SK-N-SH (cell line): ENCODE data around the gene FGG.

Experiments used
- CTCF ChIP-seq: fragments of 200-600 bp; sonication (generic); IDR thresholded peaks from 2 replicates; pipeline ENCODE4 v1.6.1; 2017; ENCODE audit warnings: antibody characterized with exemption, mild to moderate bottlenecking, moderate library complexity
- ELF1 ChIP-seq: IDR thresholded peaks from 2 replicates; pipeline ENCODE4 v1.4.0; 2012
- EP300 ChIP-seq, 2 experiments: IDR thresholded peaks; 2 replicates each; pipeline versions ENCODE4 v1.4.0 to v1.6.1; 2012; ENCODE audit warnings: borderline replicate concordance in 1 of 2, low read depth in 1 of 2, low read length in 1 of 2
- EZH2phosphoT487 ChIP-seq: fragments of 200-600 bp; sonication (generic); IDR thresholded peaks from 2 replicates; pipeline ENCODE4 v1.6.1; 2017; ENCODE audit warnings: low read depth, mixed run types, mild to moderate bottlenecking, antibody characterized with exemption, moderate library complexity, borderline replicate concordance
- JUND ChIP-seq: IDR thresholded peaks from 2 replicates; pipeline ENCODE4 v1.4.0; 2012
- MAX ChIP-seq: IDR thresholded peaks from 2 replicates; pipeline ENCODE4 v1.4.0; 2012; ENCODE audit warnings: low read depth
- MEF2A ChIP-seq: IDR thresholded peaks from 2 replicates; pipeline ENCODE4 v1.4.0; 2012; ENCODE audit warnings: low read depth, borderline replicate concordance
- NFIC ChIP-seq: IDR thresholded peaks from 2 replicates; pipeline ENCODE4 v1.4.0; 2012; ENCODE audit warnings: borderline replicate concordance
- RAD21 ChIP-seq: IDR thresholded peaks from 2 replicates; pipeline ENCODE4 v1.6.1; 2012; ENCODE audit warnings: mild to moderate bottlenecking, low read length
- REST ChIP-seq: IDR thresholded peaks from 2 replicates; pipeline ENCODE4 v1.6.1; 2012; ENCODE audit warnings: mild to moderate bottlenecking, low read depth, low read length, moderate library complexity
- RFX5 ChIP-seq: IDR thresholded peaks from 2 replicates; pipeline ENCODE4 v1.6.1; 2012; ENCODE audit warnings: mild to moderate bottlenecking, improper control_type of control experiment, low read length
- SIN3A ChIP-seq: IDR thresholded peaks from 2 replicates; pipeline ENCODE4 v1.6.1; 2012; ENCODE audit warnings: low read depth, mild to moderate bottlenecking, low read length, moderate library complexity, borderline replicate concordance
- ZBTB33 ChIP-seq: IDR thresholded peaks from 2 replicates; pipeline ENCODE4 v1.4.0; 2012; ENCODE audit warnings: low read depth, borderline replicate concordance

- TF ChIP-seq CTCF (no peak), EP300 (IDR thresholded peaks at IDR 0.05; ENCODE audit: borderline replicate concordance in 1 of 2, low read depth in 1 of 2, low read length in 1 of 2) (no peak), RAD21 (no peak), SIN3A (no peak), NFIC (no peak), RFX5 (no peak), REST (no peak), JUND (no peak), ZBTB33 (no peak), MAX (no peak), MEF2A (no peak), ELF1 (no peak), EZH2phosphoT487 (no peak)
Measured at GRCh38 chr4:154623995-154624394, 11.5 kb upstream of the FGG start.
